ENCODE data around the gene ELL2. TPM values are rescaled to one million over a fixed set of nuclear protein-coding genes. Genes with fewer than 3 reads are reported as not detected.
A peak's percentile ranks its signal among the peaks of the same experiment; 100 is the strongest.

The ELL2 gene
- total and polyA plus RNA-seq, 12 donors = 10.5 to 68.2 (median 27.2) TPM

DNA sequence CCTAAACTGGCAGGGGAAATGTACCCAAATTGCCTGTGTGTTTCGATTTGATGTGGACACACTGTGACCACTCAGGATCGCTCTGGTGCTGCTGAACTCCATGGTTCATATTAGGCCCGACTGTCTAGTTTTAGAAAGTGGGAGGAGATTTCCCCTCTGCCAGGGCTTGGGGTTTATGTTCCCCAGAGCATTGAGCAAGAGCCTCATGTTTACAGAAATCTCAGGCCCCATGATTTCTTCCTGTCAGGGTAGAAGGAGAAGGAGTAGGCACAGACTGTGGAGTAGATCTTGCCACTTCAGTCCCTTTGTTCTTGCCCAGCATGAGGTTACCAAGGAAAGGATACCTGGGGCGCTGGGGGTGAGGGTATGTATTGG, 98.3 kb downstream of the ELL2 start:
- Histone ChIP-seq H3K4me3 (no peak overlapping the region), H3K36me3 (no peaks in the 10 kb centered on the region), H3K27ac (peak overlapping the region in 6 of 10 donors; percentile 11 to 90 (median 36)), H3K9me3 (no peaks in the 10 kb centered on the region), H3K27me3 (no peaks in the 10 kb centered on the region), H3K4me1 (peaks cover 3 to 76% (median 35%) of the 10 kb centered on the region in 9 donors)
- WGBS, 2 donors = 78 to 84% methylated on average over 4 of the region's 4 CpGs
- ATAC-seq (peak in 2 of 8 donors; percentile 16 to 22), DNase-seq (no peak)
- intact Hi-C loops (cut with DNase I) = loop anchor here in 5 of 10 donors (5.0 to 10.0 kb wide), 5 partner anchors 91 to 741 kb away; partner anchors contain the start of gene ELL2 (in 1 of the 5)
- TF ChIP-seq, protein P1, sequence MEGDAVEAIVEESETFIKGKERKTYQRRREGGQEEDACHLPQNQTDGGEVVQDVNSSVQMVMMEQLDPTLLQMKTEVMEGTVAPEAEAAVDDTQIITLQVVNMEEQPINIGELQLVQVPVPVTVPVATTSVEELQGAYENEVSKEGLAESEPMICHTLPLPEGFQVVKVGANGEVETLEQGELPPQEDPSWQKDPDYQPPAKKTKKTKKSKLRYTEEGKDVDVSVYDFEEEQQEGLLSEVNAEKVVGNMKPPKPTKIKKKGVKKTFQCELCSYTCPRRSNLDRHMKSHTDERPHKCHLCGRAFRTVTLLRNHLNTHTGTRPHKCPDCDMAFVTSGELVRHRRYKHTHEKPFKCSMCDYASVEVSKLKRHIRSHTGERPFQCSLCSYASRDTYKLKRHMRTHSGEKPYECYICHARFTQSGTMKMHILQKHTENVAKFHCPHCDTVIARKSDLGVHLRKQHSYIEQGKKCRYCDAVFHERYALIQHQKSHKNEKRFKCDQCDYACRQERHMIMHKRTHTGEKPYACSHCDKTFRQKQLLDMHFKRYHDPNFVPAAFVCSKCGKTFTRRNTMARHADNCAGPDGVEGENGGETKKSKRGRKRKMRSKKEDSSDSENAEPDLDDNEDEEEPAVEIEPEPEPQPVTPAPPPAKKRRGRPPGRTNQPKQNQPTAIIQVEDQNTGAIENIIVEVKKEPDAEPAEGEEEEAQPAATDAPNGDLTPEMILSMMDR (IDR thresholded peaks at IDR 0.05) = no peak

DNA sequence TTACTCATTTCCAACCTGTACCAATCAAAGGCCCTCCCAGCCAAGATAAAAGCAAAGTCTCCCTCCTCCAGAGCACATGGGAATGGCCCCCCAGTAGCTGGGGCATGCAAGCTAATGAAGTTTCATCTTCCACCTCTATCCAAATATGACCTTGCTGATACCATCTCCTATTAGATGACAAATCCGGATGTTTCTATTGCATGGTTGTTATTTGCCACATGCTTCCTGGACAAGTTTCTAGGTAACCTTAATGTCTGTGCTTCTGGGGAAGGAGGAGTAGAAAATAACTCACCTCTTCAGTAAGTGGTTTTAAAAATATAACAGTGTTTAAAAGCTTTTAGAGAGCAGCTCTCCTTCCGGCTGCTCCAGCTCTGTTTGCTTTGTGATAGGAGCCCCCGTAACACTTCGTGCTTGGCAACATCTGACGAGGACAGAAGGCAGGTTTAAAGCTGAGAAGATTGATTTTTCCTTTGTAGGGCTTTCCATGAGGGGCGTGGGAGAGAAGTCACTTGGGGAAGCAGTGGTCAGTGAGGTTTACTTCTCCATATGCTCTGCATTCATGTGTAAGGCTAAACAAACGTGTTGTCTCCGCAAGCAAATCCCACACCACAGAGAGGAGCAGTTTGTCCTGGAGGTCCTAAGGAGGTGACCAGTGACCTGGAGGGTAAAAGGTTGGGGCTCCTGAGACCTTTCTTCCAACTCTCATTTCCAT, 98.8 kb downstream of the ELL2 start:
- Histone ChIP-seq H3K36me3 (no peaks in the 10 kb centered on the region), H3K9me3 (no peaks in the 10 kb centered on the region), H3K27me3 (no peaks in the 10 kb centered on the region), H3K4me1 (peaks cover 4 to 82% (median 40%) of the 10 kb centered on the region in 9 donors), H3K27ac (peak overlapping the region in 6 of 10 donors; percentile 11 to 90 (median 36)), H3K4me3 (no peak overlapping the region)
- intact Hi-C loops (cut with DNase I) = loop anchor here in 5 of 10 donors (5.0 to 10.0 kb wide), 5 partner anchors 92 to 742 kb away; partner anchors contain the start of gene ELL2 (in 1 of the 5)
- WGBS, 2 donors = 55 to 66% methylated on average over 8 of the region's 8 CpGs
- no peak for ATAC-seq
- TF ChIP-seq, protein P1 (IDR thresholded peaks at IDR 0.05) = no peak
- DNase-seq = no peak

DNA sequence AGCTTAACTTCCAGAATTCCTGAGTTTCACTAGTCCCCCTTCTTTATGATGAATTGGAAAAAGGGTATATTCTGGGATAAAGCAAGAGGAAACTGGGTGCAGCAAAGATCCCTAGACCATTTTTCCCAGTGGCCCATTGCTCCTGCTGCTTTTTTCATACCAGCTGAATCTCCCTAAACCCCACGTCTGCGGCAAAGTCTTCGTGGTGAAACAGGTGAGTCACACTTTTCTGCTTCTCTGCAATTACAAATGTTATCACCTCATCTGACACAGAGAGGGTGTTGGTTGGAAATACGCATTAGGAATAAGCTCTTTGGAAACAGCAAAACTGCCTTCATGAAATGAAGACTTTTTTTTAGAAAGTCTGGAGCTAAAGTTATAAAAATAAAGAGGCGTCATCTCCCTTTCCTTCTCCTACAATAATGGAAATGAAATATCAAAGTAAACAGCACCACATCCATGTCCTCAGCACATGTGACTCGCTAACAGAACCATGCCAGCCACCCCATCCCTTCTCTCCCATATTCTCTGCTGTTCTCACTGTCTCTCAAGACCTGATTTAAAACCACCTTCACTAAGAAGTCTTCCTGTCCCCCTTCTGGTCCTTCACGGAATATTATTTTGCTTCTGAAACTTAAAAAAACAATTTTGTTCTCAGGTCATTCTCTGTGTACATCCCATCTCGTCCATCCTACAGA, 99.6 kb downstream of the ELL2 start:
- no peak for ATAC-seq
- H3K27me3 ChIP-seq = no peaks in the 10 kb centered on the region
- no peaks in the 10 kb centered on the region for H3K9me3 ChIP-seq
- intact Hi-C loops (cut with DNase I) = loop anchor here in 6 of 10 donors (1.0 to 10.0 kb wide), 6 partner anchors 93 to 743 kb away; partner anchors contain the start of gene ELL2 (in 1 of the 6)
- H3K4me1 ChIP-seq = peaks cover 10 to 89% (median 48%) of the 10 kb centered on the region in 9 donors
- no peak for DNase-seq
- H3K27ac ChIP-seq = peak overlapping the region in 8 of 10 donors; percentile 44 to 90 (median 56)
- TF ChIP-seq, protein P1 (IDR thresholded peaks at IDR 0.05) = no peak
- WGBS, 2 donors = 81 to 84% methylated on average over 8 of the region's 8 CpGs
- no peaks in the 10 kb centered on the region for H3K36me3 ChIP-seq
- no peak overlapping the region for H3K4me3 ChIP-seq

DNA sequence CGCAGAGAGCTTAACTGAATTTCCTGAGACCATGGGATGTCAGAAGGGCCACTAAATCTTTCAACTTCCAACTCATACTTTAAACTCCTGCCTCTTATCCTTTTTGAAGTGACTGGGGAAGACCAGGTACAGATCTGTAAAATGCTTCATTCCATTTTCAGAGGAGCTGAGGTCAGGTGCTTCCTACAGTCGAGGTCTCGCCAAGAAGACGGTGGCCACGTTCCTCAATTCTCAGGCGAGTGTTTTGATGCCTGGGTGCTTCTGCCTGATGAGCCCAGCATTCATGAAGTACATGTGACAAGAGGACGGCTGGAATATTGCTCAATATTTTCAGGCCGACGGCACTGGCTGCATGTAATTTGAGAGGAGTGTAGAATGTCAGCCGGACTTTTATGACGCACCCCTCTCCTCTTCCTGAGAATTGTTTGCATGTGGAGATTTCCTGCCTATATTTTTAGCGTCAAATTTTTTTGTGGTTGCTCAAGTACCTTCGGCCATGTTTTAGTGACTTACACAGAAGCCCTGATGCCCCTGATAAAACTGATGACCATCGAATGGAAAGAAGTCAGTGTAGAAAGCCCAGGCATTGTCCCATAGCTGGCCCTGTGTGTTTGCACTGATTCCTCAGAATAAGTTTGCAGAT, 100.3 kb downstream of the ELL2 start:
- Histone ChIP-seq H3K4me1 (peaks cover 12 to 88% (median 55%) of the 10 kb centered on the region in 9 donors), H3K27me3 (no peaks in the 10 kb centered on the region), H3K36me3 (no peaks in the 10 kb centered on the region), H3K4me3 (peak overlapping the region in 1 of 10 donors; percentile 4), H3K27ac (peak overlapping the region; percentile 44 to 90 (median 56)), H3K9me3 (no peaks in the 10 kb centered on the region)
- intact Hi-C loops (cut with DNase I) = loop anchor here in 6 of 10 donors (1.0 to 10.0 kb wide), 6 partner anchors 93 to 743 kb away; partner anchors contain the start of gene ELL2 (in 1 of the 6)
- TF ChIP-seq, protein P1 (IDR thresholded peaks at IDR 0.05) = no peak
- WGBS, 2 donors = 12 to 18% methylated on average over 14 of the region's 14 CpGs
- peak in 6 of 8 donors; percentile 26 to 52 (median 40) for ATAC-seq
- DNase-seq = peak; percentile 43 to 67

All from heart right ventricle (tissue), 16 donors.